ENCODE data around the gene TMIGD2.

Gene TMIGD2

DNA sequence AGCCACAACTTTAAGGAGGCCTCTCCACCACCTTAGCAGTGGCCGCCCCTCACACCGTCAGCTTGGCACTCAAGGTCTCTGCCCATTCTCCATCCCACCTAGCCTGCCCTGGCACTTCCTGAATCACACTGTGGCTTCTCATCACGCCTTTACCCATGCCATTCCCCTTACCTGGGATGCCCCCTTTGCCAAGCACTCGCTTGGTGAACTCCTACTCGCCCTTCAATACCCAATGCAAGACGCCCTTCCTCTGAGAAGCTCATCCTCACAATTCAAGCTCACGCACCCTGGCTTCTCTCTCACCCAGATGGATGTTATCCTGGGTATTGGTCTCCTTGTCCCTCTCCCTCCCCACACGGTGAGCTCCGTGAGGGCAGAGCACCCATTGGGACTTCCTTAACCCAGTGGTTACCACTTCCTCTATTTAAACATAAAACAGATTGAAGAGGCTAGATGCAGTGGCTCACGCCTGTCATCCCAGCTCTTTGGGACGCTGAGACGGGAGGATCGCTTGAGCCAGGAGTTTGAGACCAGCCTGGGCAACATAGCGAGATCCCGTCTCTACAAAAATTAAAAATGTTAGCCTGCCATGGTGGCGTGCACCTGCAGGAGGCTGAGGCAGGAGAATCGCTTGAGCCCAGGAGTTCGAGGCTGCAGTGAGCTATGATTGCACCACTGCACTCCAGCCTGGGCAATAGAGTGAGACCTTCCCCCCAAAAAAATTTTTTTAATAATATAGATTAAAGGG, 35.8 kb downstream of the TMIGD2 start:
- DNase-seq (ENCODE audit: low read depth) = no peak
- TF ChIP-seq, protein P1, sequence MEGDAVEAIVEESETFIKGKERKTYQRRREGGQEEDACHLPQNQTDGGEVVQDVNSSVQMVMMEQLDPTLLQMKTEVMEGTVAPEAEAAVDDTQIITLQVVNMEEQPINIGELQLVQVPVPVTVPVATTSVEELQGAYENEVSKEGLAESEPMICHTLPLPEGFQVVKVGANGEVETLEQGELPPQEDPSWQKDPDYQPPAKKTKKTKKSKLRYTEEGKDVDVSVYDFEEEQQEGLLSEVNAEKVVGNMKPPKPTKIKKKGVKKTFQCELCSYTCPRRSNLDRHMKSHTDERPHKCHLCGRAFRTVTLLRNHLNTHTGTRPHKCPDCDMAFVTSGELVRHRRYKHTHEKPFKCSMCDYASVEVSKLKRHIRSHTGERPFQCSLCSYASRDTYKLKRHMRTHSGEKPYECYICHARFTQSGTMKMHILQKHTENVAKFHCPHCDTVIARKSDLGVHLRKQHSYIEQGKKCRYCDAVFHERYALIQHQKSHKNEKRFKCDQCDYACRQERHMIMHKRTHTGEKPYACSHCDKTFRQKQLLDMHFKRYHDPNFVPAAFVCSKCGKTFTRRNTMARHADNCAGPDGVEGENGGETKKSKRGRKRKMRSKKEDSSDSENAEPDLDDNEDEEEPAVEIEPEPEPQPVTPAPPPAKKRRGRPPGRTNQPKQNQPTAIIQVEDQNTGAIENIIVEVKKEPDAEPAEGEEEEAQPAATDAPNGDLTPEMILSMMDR (IDR thresholded peaks at IDR 0.05; ENCODE audit: insufficient read depth, low read depth, low read length, missing control alignments) = no peak
- H3K4me3 ChIP-seq (ENCODE audit: low read depth, low read length) = no peak overlapping the region

GRCh38 chr19:4264812-4265211, 37.4 kb downstream of the TMIGD2 start:
- TF ChIP-seq, protein P1 (IDR thresholded peaks at IDR 0.05; ENCODE audit: insufficient read depth, low read depth, low read length, missing control alignments) = no peak

GRCh38 chr19:4260613-4261191, 41.5 kb downstream of the TMIGD2 start:
- no peak overlapping the region for H3K4me3 ChIP-seq (ENCODE audit: low read depth, low read length)
- TF ChIP-seq, protein P1 (IDR thresholded peaks at IDR 0.05; ENCODE audit: insufficient read depth, low read depth, low read length, missing control alignments) = no peak
- no peak for DNase-seq (ENCODE audit: low read depth)

More at GRCh38 chr19:4264812-4265211, 37.4 kb downstream of the TMIGD2 start:
- no peak for DNase-seq (ENCODE audit: low read depth)
- no peak overlapping the region for H3K4me3 ChIP-seq (ENCODE audit: low read depth, low read length)

DNA sequence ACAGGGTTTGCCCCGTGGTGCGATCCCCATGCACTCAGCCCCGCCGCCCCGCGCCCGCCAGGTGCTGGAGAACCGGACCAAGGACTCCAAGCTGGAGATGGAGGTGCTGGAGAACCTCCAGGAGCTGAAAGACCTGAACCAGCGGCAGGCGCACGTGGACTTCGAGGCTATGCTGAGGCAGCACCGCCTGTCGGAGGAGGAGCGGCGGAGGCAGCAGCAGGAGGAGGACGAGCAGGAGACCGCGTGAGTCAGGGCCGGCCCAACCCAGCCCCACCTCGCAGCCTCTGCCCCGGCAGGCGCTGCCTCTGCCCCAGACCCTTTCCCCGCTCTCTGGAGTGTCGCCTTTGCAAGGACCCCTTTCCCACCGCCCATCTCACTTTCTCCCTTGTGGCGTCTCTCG, 44.0 kb downstream of the TMIGD2 start:
- no peak for DNase-seq (ENCODE audit: low read depth)
- TF ChIP-seq, protein P1 (IDR thresholded peaks at IDR 0.05; ENCODE audit: insufficient read depth, low read depth, low read length, missing control alignments) = no peak
- no peak overlapping the region for H3K4me3 ChIP-seq (ENCODE audit: low read depth, low read length)

DNA sequence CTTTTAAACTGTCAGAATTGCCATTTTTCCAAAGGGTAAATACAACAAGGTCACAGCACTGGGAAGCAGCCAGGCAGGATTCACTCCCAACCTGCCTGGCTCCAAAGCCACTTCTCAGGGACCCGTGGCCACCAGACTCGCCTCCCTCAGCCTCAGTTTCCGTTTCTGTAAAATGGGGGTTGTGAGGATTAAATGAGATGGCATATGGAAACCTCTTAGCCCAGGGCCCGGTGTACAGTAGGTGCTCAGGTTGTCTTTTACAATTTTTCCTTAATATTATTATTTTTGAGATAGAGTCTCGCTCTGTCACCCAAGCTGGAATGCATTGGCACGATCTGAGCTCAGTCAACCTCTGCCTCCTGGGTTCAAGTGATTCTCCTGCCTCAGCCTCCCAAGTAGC, 45.2 kb downstream of the TMIGD2 start:
- H3K4me3 ChIP-seq (ENCODE audit: low read depth, low read length) = no peak overlapping the region
- TF ChIP-seq, protein P1 (IDR thresholded peaks at IDR 0.05; ENCODE audit: insufficient read depth, low read depth, low read length, missing control alignments) = no peak
- no peak for DNase-seq (ENCODE audit: low read depth)

GRCh38 chr19:4256563-4256962, 45.6 kb downstream of the TMIGD2 start:
- H3K4me3 ChIP-seq (ENCODE audit: low read depth, low read length) = no peak overlapping the region
- TF ChIP-seq, protein P1 (IDR thresholded peaks at IDR 0.05; ENCODE audit: insufficient read depth, low read depth, low read length, missing control alignments) = no peak
- no peak for DNase-seq (ENCODE audit: low read depth)
